Measurements from ENCODE around the gene HSPB8. TPM values are rescaled to one million over a fixed set of nuclear protein-coding genes. Genes with fewer than 3 reads are reported as not detected.

Gene HSPB8
- total and polyA plus RNA-seq, 4 donors: 49.0 to 381 (median 93.9) TPM

GRCh38 chr12:119147847-119148448, 30.8 kb upstream of the HSPB8 start:
- intact Hi-C loops (cut with DNase I): loop anchor here in 1 of 2 donors (5.0 kb wide), 1 partner anchor 34 kb away; no protein-coding TSS in a partner anchor
- Histone ChIP-seq H3K4me1 (ENCODE audit: control insufficient read depth in 1 of 2, insufficient read depth in 2 of 2, low read length in 2 of 2) (no peaks in the 10 kb centered on the region), H3K27me3 (ENCODE audit: control insufficient read depth in 1 of 2, insufficient read depth in 2 of 2, low read length in 1 of 2) (no peaks in the 10 kb centered on the region), H3K27ac (ENCODE audit: low read depth in 1 of 2, low read length in 2 of 2) (no peak overlapping the region), H3K9me3 (ENCODE audit: control insufficient read depth, low read length) (peaks cover 1% of the 10 kb centered on the region), H3K36me3 (ENCODE audit: control insufficient read depth in 1 of 2, insufficient read depth in 2 of 2, low read length in 1 of 2) (no peaks in the 10 kb centered on the region), H3K4me3 (ENCODE audit: low read length in 2 of 2) (no peak overlapping the region)
- DNase-seq (no peak), ATAC-seq (ENCODE audit: low FRiP score) (no peak)
- 53 to 68% methylated on average over 2 of the region's 2 CpGs for WGBS, 2 donors

GRCh38 chr12:119149270-119149669, 29.5 kb upstream of the HSPB8 start:
- H3K4me1 ChIP-seq (ENCODE audit: control insufficient read depth in 1 of 2, insufficient read depth in 2 of 2, low read length in 2 of 2): no peaks in the 10 kb centered on the region
- intact Hi-C loops (cut with DNase I): loop anchor here in 1 of 2 donors (5.0 kb wide), 1 partner anchor 33 kb away; no protein-coding TSS in a partner anchor
- H3K4me3 ChIP-seq (ENCODE audit: low read length in 2 of 2): no peak overlapping the region
- 77 to 81% methylated on average over 7 of the region's 7 CpGs for WGBS, 2 donors
- H3K36me3 ChIP-seq (ENCODE audit: control insufficient read depth in 1 of 2, insufficient read depth in 2 of 2, low read length in 1 of 2): no peaks in the 10 kb centered on the region
- no peak for DNase-seq
- peaks cover 1% of the 10 kb centered on the region for H3K9me3 ChIP-seq (ENCODE audit: control insufficient read depth, low read length)
- H3K27ac ChIP-seq (ENCODE audit: low read depth in 1 of 2, low read length in 2 of 2): no peak overlapping the region
- no peaks in the 10 kb centered on the region for H3K27me3 ChIP-seq (ENCODE audit: control insufficient read depth in 1 of 2, insufficient read depth in 2 of 2, low read length in 1 of 2)
- no peak for ATAC-seq (ENCODE audit: low FRiP score)

- Histone ChIP-seq H3K36me3 (ENCODE audit: control insufficient read depth in 1 of 2, insufficient read depth in 2 of 2, low read length in 1 of 2) (no peaks in the 10 kb centered on the region), H3K4me3 (ENCODE audit: low read length in 2 of 2) (no peak overlapping the region), H3K9me3 (ENCODE audit: control insufficient read depth, low read length) (peaks cover 1% of the 10 kb centered on the region), H3K27me3 (ENCODE audit: control insufficient read depth in 1 of 2, insufficient read depth in 2 of 2, low read length in 1 of 2) (no peaks in the 10 kb centered on the region), H3K4me1 (ENCODE audit: control insufficient read depth in 1 of 2, insufficient read depth in 2 of 2, low read length in 2 of 2) (peaks cover 0 to 2% of the 10 kb centered on the region in 2 donors), H3K27ac (ENCODE audit: low read depth in 1 of 2, low read length in 2 of 2) (no peak overlapping the region)
- DNase-seq (no peak), ATAC-seq (ENCODE audit: low FRiP score) (no peak)
- intact Hi-C loops (cut with DNase I): no loop called here
- 89 to 92% methylated on average over 1 of the region's 1 CpG for whole genome bisulfite sequencing, 2 donors
Measured at GRCh38 chr12:119151445-119152026, 27.2 kb upstream of the HSPB8 start.

- ATAC-seq (ENCODE audit: low FRiP score) (peak; percentile 58), DNase-seq (peak; percentile 81 to 91)
- H3K9me3 ChIP-seq (ENCODE audit: control insufficient read depth, low read length): peaks cover 1% of the 10 kb centered on the region
Measured at GRCh38 chr12:119153477-119154434, 25.0 kb upstream of the HSPB8 start.

GRCh38 chr12:119154435-119154818, 24.3 kb upstream of the HSPB8 start:
- ATAC-seq (ENCODE audit: low FRiP score) (no peak), DNase-seq (peak in 1 of 2 donors; percentile 80)
- H3K4me3 ChIP-seq (ENCODE audit: low read length in 2 of 2): no peak overlapping the region
- peaks cover 1% of the 10 kb centered on the region for H3K9me3 ChIP-seq (ENCODE audit: control insufficient read depth, low read length)
- no peak overlapping the region for H3K27ac ChIP-seq (ENCODE audit: low read depth in 1 of 2, low read length in 2 of 2)
- H3K36me3 ChIP-seq (ENCODE audit: control insufficient read depth in 1 of 2, insufficient read depth in 2 of 2, low read length in 1 of 2): no peaks in the 10 kb centered on the region
- no peaks in the 10 kb centered on the region for H3K27me3 ChIP-seq (ENCODE audit: control insufficient read depth in 1 of 2, insufficient read depth in 2 of 2, low read length in 1 of 2)
- intact Hi-C loops (cut with DNase I): no loop called here
- H3K4me1 ChIP-seq (ENCODE audit: control insufficient read depth in 1 of 2, insufficient read depth in 2 of 2, low read length in 2 of 2): peaks cover 5 to 6% of the 10 kb centered on the region in 2 donors
- WGBS, 2 donors: 57 to 71% methylated on average over 11 of the region's 11 CpGs

More at GRCh38 chr12:119153477-119154434, 25.0 kb upstream of the HSPB8 start:
- intact Hi-C loops (cut with DNase I): no loop called here
- no peaks in the 10 kb centered on the region for H3K36me3 ChIP-seq (ENCODE audit: control insufficient read depth in 1 of 2, insufficient read depth in 2 of 2, low read length in 1 of 2)
- H3K27ac ChIP-seq (ENCODE audit: low read depth in 1 of 2, low read length in 2 of 2): no peak overlapping the region
- 22 to 36% methylated on average over 44 to 49 of the region's 49 CpGs for WGBS, 2 donors
- H3K27me3 ChIP-seq (ENCODE audit: control insufficient read depth in 1 of 2, insufficient read depth in 2 of 2, low read length in 1 of 2): no peaks in the 10 kb centered on the region
- H3K4me1 ChIP-seq (ENCODE audit: control insufficient read depth in 1 of 2, insufficient read depth in 2 of 2, low read length in 2 of 2): peaks cover 4 to 5% of the 10 kb centered on the region in 2 donors
- no peak overlapping the region for H3K4me3 ChIP-seq (ENCODE audit: low read length in 2 of 2)

GRCh38 chr12:119156401-119157044, 22.2 kb upstream of the HSPB8 start:
- DNase-seq: peak; percentile 56 to 81
- WGBS, 2 donors: 55 to 67% methylated on average over 35 of the region's 35 CpGs
- Histone ChIP-seq H3K27ac (ENCODE audit: low read depth in 1 of 2, low read length in 2 of 2) (peak overlapping the region; percentile 88 to 95), H3K4me1 (ENCODE audit: control insufficient read depth in 1 of 2, insufficient read depth in 2 of 2, low read length in 2 of 2) (peaks cover 5 to 6% of the 10 kb centered on the region in 2 donors), H3K36me3 (ENCODE audit: control insufficient read depth in 1 of 2, insufficient read depth in 2 of 2, low read length in 1 of 2) (no peaks in the 10 kb centered on the region), H3K27me3 (ENCODE audit: control insufficient read depth in 1 of 2, insufficient read depth in 2 of 2, low read length in 1 of 2) (no peaks in the 10 kb centered on the region), H3K9me3 (ENCODE audit: control insufficient read depth, low read length) (peaks cover under 1% of the 10 kb centered on the region), H3K4me3 (ENCODE audit: low read length in 2 of 2) (no peak overlapping the region)
- intact Hi-C loops (cut with DNase I): loop anchor here in 1 of 2 donors (2.0 kb wide), 1 partner anchor 22 kb away; the partner anchor contains the start of gene HSPB8
- ATAC-seq (ENCODE audit: low FRiP score): peak; percentile 11

- Histone ChIP-seq H3K36me3 (ENCODE audit: control insufficient read depth in 1 of 2, insufficient read depth in 2 of 2, low read length in 1 of 2) (no peaks in the 10 kb centered on the region), H3K27ac (ENCODE audit: low read depth in 1 of 2, low read length in 2 of 2) (peak overlapping the region; percentile 57 to 88), H3K9me3 (ENCODE audit: control insufficient read depth, low read length) (no peaks in the 10 kb centered on the region), H3K27me3 (ENCODE audit: control insufficient read depth in 1 of 2, insufficient read depth in 2 of 2, low read length in 1 of 2) (no peaks in the 10 kb centered on the region), H3K4me1 (ENCODE audit: control insufficient read depth in 1 of 2, insufficient read depth in 2 of 2, low read length in 2 of 2) (peaks cover 5 to 6% of the 10 kb centered on the region in 2 donors), H3K4me3 (ENCODE audit: low read length in 2 of 2) (no peak overlapping the region)
- 13 to 25% methylated on average over 6 of the region's 6 CpGs for WGBS, 2 donors
- ATAC-seq (ENCODE audit: low FRiP score) (peak; percentile 63), DNase-seq (peak; percentile 76 to 88)
- intact Hi-C loops (cut with DNase I): loop anchor here in 1 of 2 donors (2.0 kb wide), 1 partner anchor 21 kb away; the partner anchor contains the start of gene HSPB8
Measured at GRCh38 chr12:119157528-119157927, 21.2 kb upstream of the HSPB8 start.

GRCh38 chr12:119157978-119158377, 20.8 kb upstream of the HSPB8 start:
- WGBS, 2 donors: 10% methylated on average over 6 to 7 of the region's 7 CpGs
- H3K27me3 ChIP-seq (ENCODE audit: control insufficient read depth in 1 of 2, insufficient read depth in 2 of 2, low read length in 1 of 2): no peaks in the 10 kb centered on the region
- peak; percentile 59 for ATAC-seq (ENCODE audit: low FRiP score)
- no peak overlapping the region for H3K4me3 ChIP-seq (ENCODE audit: low read length in 2 of 2)
- peak; percentile 65 to 80 for DNase-seq
- peak overlapping the region; percentile 15 to 57 for H3K27ac ChIP-seq (ENCODE audit: low read depth in 1 of 2, low read length in 2 of 2)
- intact Hi-C loops (cut with DNase I): loop anchor here (1.0 to 2.0 kb wide), 2 partner anchors 18 to 21 kb away; partner anchors contain the start of gene HSPB8 (in 1 of the 2)
- peaks cover 5 to 6% of the 10 kb centered on the region in 2 donors for H3K4me1 ChIP-seq (ENCODE audit: control insufficient read depth in 1 of 2, insufficient read depth in 2 of 2, low read length in 2 of 2)
- H3K36me3 ChIP-seq (ENCODE audit: control insufficient read depth in 1 of 2, insufficient read depth in 2 of 2, low read length in 1 of 2): no peaks in the 10 kb centered on the region
- H3K9me3 ChIP-seq (ENCODE audit: control insufficient read depth, low read length): no peaks in the 10 kb centered on the region
